Activated CD4-positive, alpha-beta T cell treated with anti-CD3 and anti-CD28 coated beads, Interleukin-2, amount 10 ng/mL, durations not matched to agents 24 days and 14 days (primary cell): ENCODE measurements around the gene GRB10. TPM values are rescaled to one million over a fixed set of nuclear protein-coding genes. Genes with fewer than 3 reads are reported as not detected.
A peak's percentile ranks its signal among the peaks of the same experiment; 100 is the strongest.

Source experiments
- DNase-seq: peaks from one replicate; pipeline ENCODE4 v3.0.0; 2022
- H3K27ac Mint-ChIP-seq: one replicate; pipeline ENCODE4 v1.8.0; 2022; ENCODE audit warnings: mild to moderate bottlenecking, mixed read lengths
- H3K27me3 Mint-ChIP-seq: one replicate; pipeline ENCODE4 v1.8.0; 2022; ENCODE audit warnings: mixed read lengths
- H3K36me3 Mint-ChIP-seq: one replicate; pipeline ENCODE4 v1.8.0; 2022; ENCODE audit warnings: low read depth, mild to moderate bottlenecking, mixed read lengths
- H3K4me1 Mint-ChIP-seq: one replicate; pipeline ENCODE4 v1.8.0; 2021; ENCODE audit warnings: mixed read lengths
- H3K4me3 Mint-ChIP-seq: one replicate; pipeline ENCODE4 v1.8.0; 2022; ENCODE audit warnings: mild to moderate bottlenecking, moderate library complexity, mixed read lengths
- H3K9me3 Mint-ChIP-seq: one replicate; pipeline ENCODE4 v1.8.0; 2021; ENCODE audit warnings: mixed read lengths
- intact Hi-C: fragments of 100-400 bp; cut with micrococcal nuclease; formaldehyde crosslinking; loops from one replicate; pipeline ENCODE4 v1.15.1; 2023
- total RNA-seq: library from RNA; stranded (reverse); gene quantifications from 2 replicates; pipeline ENCODE4 v1.2.3, GENCODE V29; 2022

Gene GRB10
- total RNA-seq, 1 donor from 2014 or later: 3.6 TPM

GRCh38 chr7:50608196-50608906, 174.3 kb downstream of the GRB10 start:
- H3K9me3 Mint-ChIP-seq: peaks cover 8% of the 10 kb centered on the region
- intact Hi-C loops: no loop called here
- H3K4me1 Mint-ChIP-seq: peaks cover 24% of the 10 kb centered on the region
- peak; percentile 76 for DNase-seq
- no peaks in the 10 kb centered on the region for H3K36me3 Mint-ChIP-seq
- H3K4me3 Mint-ChIP-seq: peak overlapping the region; percentile 2
- H3K27me3 Mint-ChIP-seq: peaks cover 21% of the 10 kb centered on the region
- H3K27ac Mint-ChIP-seq: no peak overlapping the region

GRCh38 chr7:50607524-50608125, 175.1 kb downstream of the GRB10 start:
- no peak for DNase-seq
- H3K4me3 Mint-ChIP-seq: peak overlapping the region; percentile 2
- peaks cover 24% of the 10 kb centered on the region for H3K4me1 Mint-ChIP-seq
- no peaks in the 10 kb centered on the region for H3K36me3 Mint-ChIP-seq
- H3K27me3 Mint-ChIP-seq: peaks cover 15% of the 10 kb centered on the region
- no peak overlapping the region for H3K27ac Mint-ChIP-seq
- H3K9me3 Mint-ChIP-seq: peaks cover 8% of the 10 kb centered on the region
- intact Hi-C loops: no loop called here

- Mint-ChIP-seq H3K4me1 (peaks cover 15% of the 10 kb centered on the region), H3K4me3 (no peak overlapping the region), H3K27me3 (peaks cover 11% of the 10 kb centered on the region), H3K27ac (no peak overlapping the region), H3K9me3 (peaks cover 8% of the 10 kb centered on the region), H3K36me3 (no peaks in the 10 kb centered on the region)
- intact Hi-C loops: no loop called here
- DNase-seq: no peak
These were observed 177.6 kb downstream of the GRB10 start for GRCh38 chr7:50605059-50605458.

- Mint-ChIP-seq H3K36me3 (no peaks in the 10 kb centered on the region), H3K27me3 (peaks cover 14% of the 10 kb centered on the region), H3K4me1 (peaks cover 10% of the 10 kb centered on the region), H3K9me3 (peaks cover 8% of the 10 kb centered on the region), H3K27ac (no peak overlapping the region), H3K4me3 (no peak overlapping the region)
- intact Hi-C loops: no loop called here
- DNase-seq: no peak
These were observed 179.4 kb downstream of the GRB10 start for GRCh38 chr7:50603287-50603686.

- intact Hi-C loops: loop anchor here (5.0 to 10.0 kb wide), 3 partner anchors 65 to 228 kb away; partner anchors contain the start of gene FIGNL1
- no peaks in the 10 kb centered on the region for H3K36me3 Mint-ChIP-seq
These were observed 183.3 kb downstream of the GRB10 start for GRCh38 chr7:50599385-50599784.

GRCh38 chr7:50598460-50599343, 184.0 kb downstream of the GRB10 start:
- no peak overlapping the region for H3K27ac Mint-ChIP-seq
- H3K9me3 Mint-ChIP-seq: no peaks in the 10 kb centered on the region
- peaks cover 20% of the 10 kb centered on the region for H3K4me1 Mint-ChIP-seq
- peaks cover 9% of the 10 kb centered on the region for H3K27me3 Mint-ChIP-seq
- no peak for DNase-seq
- H3K4me3 Mint-ChIP-seq: no peak overlapping the region
- no peaks in the 10 kb centered on the region for H3K36me3 Mint-ChIP-seq
- intact Hi-C loops: loop anchor here (5.0 to 10.0 kb wide), 3 partner anchors 64 to 229 kb away; partner anchors contain the start of gene FIGNL1

More at GRCh38 chr7:50599385-50599784, 183.3 kb downstream of the GRB10 start:
- Mint-ChIP-seq H3K27me3 (peaks cover 11% of the 10 kb centered on the region), H3K9me3 (no peaks in the 10 kb centered on the region), H3K27ac (no peak overlapping the region), H3K4me1 (peaks cover 15% of the 10 kb centered on the region), H3K4me3 (no peak overlapping the region)
- no peak for DNase-seq

GRCh38 chr7:50596484-50596883, 186.2 kb downstream of the GRB10 start:
- intact Hi-C loops: loop anchor here (5.0 to 10.0 kb wide), 3 partner anchors 62 to 231 kb away; partner anchors contain the start of gene FIGNL1
- H3K27me3 Mint-ChIP-seq: peaks cover 8% of the 10 kb centered on the region
- H3K4me3 Mint-ChIP-seq: no peak overlapping the region
- H3K36me3 Mint-ChIP-seq: no peaks in the 10 kb centered on the region
- H3K27ac Mint-ChIP-seq: no peak overlapping the region
- no peaks in the 10 kb centered on the region for H3K9me3 Mint-ChIP-seq
- DNase-seq: no peak
- peaks cover 20% of the 10 kb centered on the region for H3K4me1 Mint-ChIP-seq

- Mint-ChIP-seq H3K9me3 (no peaks in the 10 kb centered on the region), H3K4me3 (no peak overlapping the region), H3K27me3 (peaks cover 8% of the 10 kb centered on the region), H3K36me3 (no peaks in the 10 kb centered on the region), H3K27ac (no peak overlapping the region), H3K4me1 (peaks cover 18% of the 10 kb centered on the region)
- intact Hi-C loops: loop anchor here (2.0 to 10.0 kb wide), 4 partner anchors 15 to 232 kb away; partner anchors contain the start of gene FIGNL1
- peak; percentile 64 for DNase-seq
These were observed 187.1 kb downstream of the GRB10 start for GRCh38 chr7:50595491-50596102.

- Mint-ChIP-seq H3K9me3 (no peaks in the 10 kb centered on the region), H3K27me3 (peaks cover 5% of the 10 kb centered on the region), H3K4me1 (peaks cover 18% of the 10 kb centered on the region), H3K4me3 (peak overlapping the region; percentile 4), H3K36me3 (no peaks in the 10 kb centered on the region), H3K27ac (peak overlapping the region; percentile 13)
- intact Hi-C loops: loop anchor here (2.0 to 10.0 kb wide), 4 partner anchors 16 to 232 kb away; partner anchors contain the start of gene FIGNL1
- DNase-seq: peak; percentile 54
These were observed 187.8 kb downstream of the GRB10 start for GRCh38 chr7:50594734-50595485.

- Mint-ChIP-seq H3K4me1 (peaks cover 18% of the 10 kb centered on the region), H3K9me3 (no peaks in the 10 kb centered on the region), H3K36me3 (no peaks in the 10 kb centered on the region), H3K4me3 (no peak overlapping the region), H3K27ac (no peak overlapping the region), H3K27me3 (peaks cover 5% of the 10 kb centered on the region)
- DNase-seq: peak; percentile 67
- intact Hi-C loops: loop anchor here (2.0 to 10.0 kb wide), 2 partner anchors 17 to 59 kb away; no protein-coding TSS in a partner anchor
These were observed 188.6 kb downstream of the GRB10 start for GRCh38 chr7:50594136-50594535.

GRCh38 chr7:50592940-50593339, 189.8 kb downstream of the GRB10 start:
- Mint-ChIP-seq H3K4me1 (peaks cover 18% of the 10 kb centered on the region), H3K27me3 (peaks cover 6% of the 10 kb centered on the region), H3K27ac (no peak overlapping the region), H3K4me3 (no peak overlapping the region), H3K9me3 (no peaks in the 10 kb centered on the region), H3K36me3 (no peaks in the 10 kb centered on the region)
- DNase-seq: no peak
- intact Hi-C loops: loop anchor here (10.0 kb wide), 1 partner anchor 58 kb away; no protein-coding TSS in a partner anchor

GRCh38 chr7:50591480-50592438, 190.9 kb downstream of the GRB10 start:
- no peak overlapping the region for H3K27ac Mint-ChIP-seq
- peaks cover 10% of the 10 kb centered on the region for H3K27me3 Mint-ChIP-seq
- H3K36me3 Mint-ChIP-seq: no peaks in the 10 kb centered on the region
- peaks cover 18% of the 10 kb centered on the region for H3K4me1 Mint-ChIP-seq
- H3K9me3 Mint-ChIP-seq: no peaks in the 10 kb centered on the region
- DNase-seq: peak; percentile 51
- intact Hi-C loops: loop anchor here (10.0 kb wide), 1 partner anchor 57 kb away; no protein-coding TSS in a partner anchor
- H3K4me3 Mint-ChIP-seq: no peak overlapping the region
